Astrocyte (in vitro differentiated cells and primary cell): ENCODE measurements around the gene FHL2.

Experiments used
- CTCF ChIP-seq: IDR thresholded peaks from 2 replicates; pipeline ENCODE4 v1.5.1; 2011; ENCODE audit warnings: low read depth, mild to moderate bottlenecking, inconsistent platforms, low read length, moderate library complexity; ENCODE audit not compliant: insufficient read depth
- EZH2 ChIP-seq: IDR thresholded peaks from 2 replicates; pipeline ENCODE4 v1.6.1; 2012; ENCODE audit warnings: mild to moderate bottlenecking, low read length, inconsistent platforms; ENCODE audit not compliant: insufficient read depth

DNA sequence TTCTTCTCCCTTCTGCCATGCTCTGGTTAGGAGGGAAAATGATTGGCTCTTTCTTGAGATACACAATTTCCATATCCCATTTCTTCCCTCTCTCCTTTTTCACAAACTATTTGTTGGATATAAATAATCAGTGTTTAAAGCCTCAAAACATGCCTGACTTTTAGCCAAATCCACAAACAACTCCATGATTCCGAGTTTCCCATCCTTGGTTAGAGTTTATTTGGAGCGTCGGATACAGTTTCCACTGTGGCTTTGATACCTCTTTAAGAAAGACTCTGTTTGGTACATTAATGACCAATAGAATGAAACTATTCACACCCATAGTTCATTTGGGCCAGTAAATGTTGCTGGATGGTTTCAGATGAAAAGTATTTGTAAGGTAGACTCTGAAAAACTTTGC is 5.9 kb upstream of the FHL2 start:
- TF ChIP-seq CTCF (no peak), EZH2 (no peak)
